ENCODE measurements around the gene UBAC2. TPM values are rescaled to one million over a fixed set of nuclear protein-coding genes. Genes with fewer than 3 reads are reported as not detected.

UBAC2 gene
- total and polyA plus RNA-seq, 10 donors = 49.3 to 82.1 (median 66.2) TPM

GRCh38 chr13:99304541-99304940 lies 103.9 kb downstream of the UBAC2 start:
- Histone ChIP-seq H3K36me3 (peaks cover 0 to 38% (median 0%) of the 10 kb centered on the region in 6 donors), H3K4me3 (peak overlapping the region; percentile 2 to 70 (median 38)), H3K9me3 (no peaks in the 10 kb centered on the region), H3K27ac (peak overlapping the region; percentile 37 to 90 (median 81)), H3K27me3 (replicated peaks in 1 of 7) (no peaks in the 10 kb centered on the region), H3K4me1 (peaks cover 17 to 99% (median 72%) of the 10 kb centered on the region in 6 donors)
- no peak for DNase-seq
- WGBS, 5 donors = 64 to 77% (median 76%) methylated on average over 4 of the region's 4 CpGs
- TF ChIP-seq POLR2AphosphoS5 (IDR thresholded peaks at IDR 0.05) (no peak), POLR2A (IDR thresholded peaks at IDR 0.05) (no peak), CTCF (IDR thresholded peaks at IDR 0.05 in 8 of 11, conservative IDR thresholded peaks at IDR 0.05 in 3 of 11) (no peak)
- intact Hi-C loops (cut with DNase I; ENCODE audit: low total_unique reads) = no loop called here

GRCh38 chr13:99305158-99305557 lies 104.5 kb downstream of the UBAC2 start:
- whole genome bisulfite sequencing, 5 donors = 54 to 82% (median 72%) methylated on average over 5 of the region's 5 CpGs
- no peaks in the 10 kb centered on the region for H3K27me3 ChIP-seq (replicated peaks in 1 of 7)
- DNase-seq = no peak
- peak overlapping the region; percentile 1 to 70 (median 38) for H3K4me3 ChIP-seq
- H3K9me3 ChIP-seq = no peaks in the 10 kb centered on the region
- H3K27ac ChIP-seq = peak overlapping the region; percentile 60 to 90 (median 81)
- no peak for TF ChIP-seq CTCF (IDR thresholded peaks at IDR 0.05 in 8 of 11, conservative IDR thresholded peaks at IDR 0.05 in 3 of 11)
- TF ChIP-seq POLR2A (IDR thresholded peaks at IDR 0.05) = no peak
- no peak for TF ChIP-seq POLR2AphosphoS5 (IDR thresholded peaks at IDR 0.05)
- peaks cover 14 to 99% (median 71%) of the 10 kb centered on the region in 6 donors for H3K4me1 ChIP-seq
- H3K36me3 ChIP-seq = peaks cover 0 to 36% (median 0%) of the 10 kb centered on the region in 6 donors
- intact Hi-C loops (cut with DNase I; ENCODE audit: low total_unique reads) = no loop called here

- Histone ChIP-seq H3K27me3 (replicated peaks in 1 of 7) (no peaks in the 10 kb centered on the region), H3K9me3 (no peaks in the 10 kb centered on the region), H3K36me3 (peaks cover 0 to 33% (median 0%) of the 10 kb centered on the region in 6 donors), H3K4me1 (peaks cover 14 to 99% (median 69%) of the 10 kb centered on the region in 6 donors), H3K4me3 (peak overlapping the region; percentile 1 to 70 (median 38)), H3K27ac (peak overlapping the region; percentile 60 to 90 (median 81))
- DNase-seq = no peak
- TF ChIP-seq CTCF (IDR thresholded peaks at IDR 0.05 in 8 of 11, conservative IDR thresholded peaks at IDR 0.05 in 3 of 11) (no peak), POLR2A (IDR thresholded peaks at IDR 0.05) (no peak), POLR2AphosphoS5 (IDR thresholded peaks at IDR 0.05) (no peak)
- WGBS, 5 donors = 65 to 77% (median 73%) methylated on average over 8 of the region's 8 CpGs
- intact Hi-C loops (cut with DNase I; ENCODE audit: low total_unique reads) = no loop called here
These were observed 104.9 kb downstream of the UBAC2 start for GRCh38 chr13:99305566-99305965.

- Histone ChIP-seq H3K9me3 (no peaks in the 10 kb centered on the region), H3K27me3 (replicated peaks in 1 of 7) (no peaks in the 10 kb centered on the region), H3K4me3 (peak within 1 kb of the TSS; percentile 1 to 70 (median 38)), H3K27ac (peak within 1 kb of the TSS; percentile 60 to 90 (median 81)), H3K36me3 (peaks cover 0 to 33% (median 0%) of the 10 kb centered on the region in 6 donors), H3K4me1 (peaks cover 20 to 99% (median 68%) of the 10 kb centered on the region in 6 donors)
- DNase-seq = no peak
- intact Hi-C loops (cut with DNase I; ENCODE audit: low total_unique reads) = no loop called here
- TF ChIP-seq CTCF (IDR thresholded peaks at IDR 0.05 in 8 of 11, conservative IDR thresholded peaks at IDR 0.05 in 3 of 11) = no peak
- TF ChIP-seq POLR2A (IDR thresholded peaks at IDR 0.05) = peak; percentile 57 to 92 (median 80)
- peak in 1 of 3 donors; percentile 91 for TF ChIP-seq POLR2AphosphoS5 (IDR thresholded peaks at IDR 0.05)
- WGBS, 5 donors = 5 to 22% (median 15%) methylated on average over 4 of the region's 4 CpGs
These were observed 106.6 kb downstream of the UBAC2 start, which contains the start of gene GPR183 for GRCh38 chr13:99307247-99307646. Gene GPR183, minus strand, starts transcription at chr13:99307399. Its CDS starts 11,254 bp downstream, at chr13:99296145.

All from spleen (tissue), 11 donors.